ENCODE results near the gene RABL6.

RABL6 gene

DNA sequence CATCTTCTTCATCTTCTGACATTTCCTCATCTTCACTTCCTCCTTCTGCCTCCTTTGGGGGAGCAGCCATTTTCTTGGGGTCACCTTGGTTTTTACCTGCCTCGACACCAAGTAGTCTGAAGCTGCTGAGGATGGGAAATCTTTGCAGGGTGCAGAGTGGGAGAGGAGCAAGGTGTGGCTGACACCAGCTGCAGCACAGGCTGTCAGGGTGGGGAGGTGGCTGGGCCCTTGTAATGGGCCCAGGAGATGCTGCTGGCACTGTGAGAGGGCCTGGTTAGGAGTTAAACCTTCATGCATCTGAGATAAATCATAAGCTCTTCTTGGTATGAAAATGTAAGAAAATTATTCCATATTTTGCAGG lies 7.7 kb downstream of the RABL6 start:
- FAIRE-seq (no peak), DNase-seq (ENCODE audit: insufficient read length, low spot score) (no peak)

DNA sequence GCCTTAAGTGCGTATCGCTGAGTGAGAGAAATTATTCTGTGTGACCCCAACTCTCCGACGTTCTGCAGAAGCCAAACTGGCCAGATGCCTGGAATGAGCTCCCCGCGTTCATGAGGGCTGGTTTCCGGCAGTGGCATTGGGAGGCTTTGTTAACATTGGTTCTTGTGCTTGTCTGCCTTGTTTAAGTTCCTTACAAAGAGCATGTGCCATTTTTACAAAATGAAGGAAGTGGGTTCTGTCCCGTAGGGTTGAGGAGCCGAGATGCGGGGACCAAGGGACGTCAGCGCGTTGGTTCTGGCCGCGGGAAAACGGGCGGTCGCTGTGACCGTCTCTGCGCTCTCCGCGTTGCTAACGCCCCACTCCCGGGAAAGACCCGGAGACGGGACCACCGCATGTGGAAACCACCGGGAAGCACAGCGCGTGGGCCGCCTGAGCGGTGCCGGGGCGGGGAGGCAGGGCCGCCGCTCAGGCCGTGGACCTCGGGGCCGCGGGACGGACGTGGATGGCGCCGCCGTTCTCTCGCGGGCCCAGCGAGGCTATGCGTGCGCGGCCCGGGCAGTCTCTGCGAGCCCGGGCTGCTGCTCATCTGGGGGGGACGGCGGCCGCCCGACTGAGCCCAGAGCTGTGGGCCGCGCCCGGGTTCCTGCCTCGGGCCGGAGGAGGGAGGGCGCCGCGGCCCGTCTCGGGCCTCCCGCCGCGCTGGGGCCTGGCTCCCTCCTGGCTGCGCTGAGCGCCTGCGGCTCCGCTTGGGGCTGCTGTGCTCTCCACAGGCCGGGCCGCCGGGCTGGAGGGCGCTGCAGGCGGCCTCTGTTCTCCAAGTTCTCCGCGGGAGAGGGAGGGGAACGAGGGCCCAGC lies 13.4 kb downstream of the RABL6 start:
- FAIRE-seq (no peak), DNase-seq (ENCODE audit: insufficient read length, low spot score) (no peak)

GRCh38 chr9:136821826-136822544 lies 14.2 kb downstream of the RABL6 start:
- no peak for FAIRE-seq
- no peak for DNase-seq (ENCODE audit: insufficient read length, low spot score)

DNA sequence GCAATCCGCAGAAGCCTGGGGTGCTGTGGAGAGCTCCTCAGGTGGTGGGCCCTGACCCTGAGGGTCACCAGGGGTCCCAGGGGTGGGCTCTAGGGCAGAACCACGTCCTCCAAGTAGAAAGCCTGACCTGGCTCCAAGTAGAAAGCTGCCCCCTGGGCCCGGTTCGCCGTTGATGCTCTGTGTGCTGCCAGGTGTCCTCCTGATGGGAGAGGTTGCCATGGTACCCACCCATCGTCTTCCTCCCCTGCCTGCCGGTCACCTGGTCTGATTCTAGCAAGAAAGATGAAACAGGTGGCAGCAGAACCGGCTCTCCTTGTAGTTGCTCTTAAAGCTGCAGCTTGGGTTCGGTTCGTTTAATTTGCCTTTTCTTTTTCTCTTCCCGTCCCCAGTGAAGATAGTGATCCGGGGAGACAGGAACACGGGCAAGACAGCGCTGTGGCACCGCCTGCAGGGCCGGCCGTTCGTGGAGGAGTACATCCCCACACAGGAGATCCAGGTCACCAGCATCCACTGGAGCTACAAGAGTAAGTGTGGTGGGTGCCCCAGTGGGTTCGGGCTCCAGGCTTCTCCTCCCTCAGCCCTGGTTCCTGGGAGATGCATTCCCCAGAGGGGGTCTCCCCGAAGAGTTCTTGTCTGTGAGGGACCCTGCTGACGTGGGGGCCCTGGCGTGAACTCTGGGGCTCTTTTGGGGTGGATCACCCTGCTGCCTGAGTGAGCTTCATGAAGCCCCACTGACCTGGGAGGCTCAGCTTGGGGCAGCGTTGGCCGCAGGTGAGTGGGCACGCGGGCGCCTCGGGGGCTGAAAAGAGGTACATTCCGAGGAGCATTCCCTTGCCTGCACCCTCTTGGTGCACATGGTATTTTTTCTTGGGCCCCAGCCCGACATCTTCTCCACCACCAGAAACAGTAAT lies 15.6 kb downstream of the RABL6 start:
- DNase-seq (ENCODE audit: insufficient read length, low spot score) (no peak), FAIRE-seq (no peak)

GRCh38 chr9:136824496-136825225 lies 16.9 kb downstream of the RABL6 start:
- FAIRE-seq: no peak
- DNase-seq (ENCODE audit: insufficient read length, low spot score): no peak

DNA sequence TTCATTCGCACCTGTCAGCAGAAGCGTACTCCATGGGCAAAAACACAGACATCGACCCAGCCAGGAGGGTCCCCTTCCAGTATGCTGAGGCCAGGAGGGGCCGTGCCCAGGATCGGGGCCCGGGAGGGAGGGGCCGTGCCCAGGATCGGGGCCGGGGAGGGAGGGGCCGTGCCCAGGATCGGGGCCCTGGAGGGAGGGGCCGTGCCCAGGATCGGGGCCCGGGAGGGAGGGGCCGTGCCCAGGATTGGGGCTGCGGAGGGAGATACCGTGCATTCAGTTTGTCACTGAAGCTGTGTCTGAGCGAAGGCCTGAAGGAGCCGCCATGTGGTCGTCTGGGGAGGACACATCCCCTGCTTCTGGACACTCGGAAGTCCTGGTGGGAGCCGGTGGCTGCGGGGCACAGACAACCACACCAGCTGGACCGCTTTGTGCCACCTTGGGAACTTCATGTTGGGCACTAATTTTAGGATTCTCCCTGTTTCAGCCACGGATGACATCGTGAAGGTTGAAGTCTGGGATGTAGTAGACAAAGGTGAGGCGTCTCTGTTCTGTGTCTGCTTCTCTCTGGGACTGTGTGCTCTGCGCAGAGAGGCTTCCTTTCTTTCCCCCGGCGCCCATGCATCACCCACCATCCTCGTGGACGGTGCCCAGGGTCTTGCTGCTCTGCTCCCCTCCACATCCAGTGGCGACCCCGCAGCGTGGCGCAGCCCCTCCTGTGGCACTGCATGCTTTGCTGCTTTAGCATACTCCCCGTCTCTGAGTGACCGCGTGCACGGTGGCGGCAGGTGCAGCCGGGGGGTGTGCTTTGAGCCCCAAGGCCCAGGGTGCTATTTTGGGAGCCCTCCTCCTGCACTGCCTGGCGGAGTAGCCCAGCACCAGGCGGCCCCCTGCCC lies 17.8 kb downstream of the RABL6 start:
- FAIRE-seq (no peak), DNase-seq (ENCODE audit: insufficient read length, low spot score) (no peak)

DNA sequence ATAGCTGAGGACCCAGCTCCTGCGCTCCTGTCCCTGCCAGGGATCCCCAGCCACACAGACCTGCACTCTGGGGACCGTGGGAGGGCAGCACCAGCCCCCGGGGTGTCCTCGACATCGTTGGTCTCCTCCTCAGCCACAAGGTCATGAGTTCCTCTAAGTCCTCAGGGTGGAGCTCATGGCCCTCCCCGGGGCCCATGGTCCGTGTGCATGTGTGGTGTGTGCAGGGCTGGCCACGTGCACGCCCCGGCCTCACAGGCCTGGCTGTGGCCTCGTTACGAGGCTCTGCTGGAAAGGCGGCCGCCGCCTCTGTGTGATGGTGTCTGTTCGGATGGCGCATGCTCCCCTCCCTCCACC lies 18.4 kb downstream of the RABL6 start:
- no peak for FAIRE-seq

GRCh38 chr9:136826703-136827582 lies 19.2 kb downstream of the RABL6 start:
- FAIRE-seq (no peak), DNase-seq (ENCODE audit: insufficient read length, low spot score) (no peak)

More for the DNA sequence above, 18.4 kb downstream of the RABL6 start:
- no peak for DNase-seq (ENCODE audit: insufficient read length, low spot score)

- DNase-seq (ENCODE audit: insufficient read length, low spot score) (no peak), FAIRE-seq (no peak)
Observed at GRCh38 chr9:136827794-136828473, 20.2 kb downstream of the RABL6 start.

- FAIRE-seq: no peak
- DNase-seq (ENCODE audit: insufficient read length, low spot score): no peak
Observed at GRCh38 chr9:136828474-136829140, 20.9 kb downstream of the RABL6 start.

DNA sequence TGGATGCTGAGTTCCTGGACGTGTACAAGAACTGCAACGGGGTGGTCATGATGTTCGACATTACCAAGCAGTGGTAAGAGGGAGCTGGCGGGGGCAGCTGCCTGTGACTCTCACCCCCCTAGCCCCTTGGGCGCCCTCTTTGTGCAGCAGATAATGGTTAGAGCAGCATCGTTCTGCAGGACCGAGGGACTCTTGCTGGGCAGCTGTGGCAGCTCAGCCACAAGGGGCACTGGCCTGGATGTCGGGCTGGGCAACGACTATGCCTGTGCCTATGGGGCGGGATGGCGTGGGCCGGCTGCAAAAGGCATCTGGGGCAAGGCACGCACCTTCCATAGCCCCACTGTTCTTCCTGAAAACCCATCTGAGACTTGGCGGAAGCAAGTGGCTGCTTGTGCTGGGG lies 21.7 kb downstream of the RABL6 start:
- FAIRE-seq (no peak), DNase-seq (ENCODE audit: insufficient read length, low spot score) (no peak)

DNA sequence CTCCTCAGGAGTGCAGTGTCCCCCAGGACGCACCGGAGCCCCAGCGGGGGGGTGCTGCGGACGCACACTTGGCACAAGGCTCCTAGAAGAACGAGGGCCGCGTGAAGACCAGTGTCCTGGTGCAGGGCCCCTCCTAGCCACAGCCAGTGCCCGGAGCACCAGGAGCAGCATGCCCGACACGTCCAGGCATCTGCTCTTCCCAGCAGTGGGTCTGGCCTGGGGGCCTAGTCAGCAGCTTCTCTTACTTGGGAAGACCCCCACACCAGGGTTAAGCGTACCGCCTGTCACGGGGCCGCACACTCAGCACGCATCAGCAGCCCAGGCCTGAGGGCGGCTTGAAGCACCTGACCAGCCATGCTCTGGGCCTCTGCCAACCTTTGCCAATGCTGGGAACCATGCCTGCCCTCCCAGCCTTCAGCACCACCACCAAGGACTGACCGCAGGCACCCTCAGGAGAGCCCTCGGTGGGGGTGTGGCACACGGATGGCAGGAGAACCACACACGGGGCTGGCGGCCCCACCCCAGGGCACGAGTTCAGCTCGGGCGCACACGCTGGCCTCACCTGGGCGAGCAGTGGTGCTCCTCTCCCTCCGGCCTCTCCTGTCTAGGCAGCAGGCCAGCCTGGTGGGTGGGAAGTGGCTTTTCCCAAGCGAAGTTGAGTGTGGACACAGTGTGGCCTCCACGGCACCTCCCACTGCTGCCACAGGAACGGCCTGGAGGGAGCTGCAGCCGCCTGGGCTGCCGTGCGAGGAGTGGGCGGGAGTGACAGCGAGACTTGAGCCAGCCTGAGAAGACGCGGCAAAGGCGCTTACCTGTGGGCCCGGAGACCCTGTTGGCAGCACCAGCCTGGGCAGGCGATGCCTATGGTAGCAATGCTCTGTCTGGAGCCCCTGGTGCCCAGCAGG lies 22.5 kb downstream of the RABL6 start:
- DNase-seq (ENCODE audit: insufficient read length, low spot score) (no peak), FAIRE-seq (no peak)

DNA sequence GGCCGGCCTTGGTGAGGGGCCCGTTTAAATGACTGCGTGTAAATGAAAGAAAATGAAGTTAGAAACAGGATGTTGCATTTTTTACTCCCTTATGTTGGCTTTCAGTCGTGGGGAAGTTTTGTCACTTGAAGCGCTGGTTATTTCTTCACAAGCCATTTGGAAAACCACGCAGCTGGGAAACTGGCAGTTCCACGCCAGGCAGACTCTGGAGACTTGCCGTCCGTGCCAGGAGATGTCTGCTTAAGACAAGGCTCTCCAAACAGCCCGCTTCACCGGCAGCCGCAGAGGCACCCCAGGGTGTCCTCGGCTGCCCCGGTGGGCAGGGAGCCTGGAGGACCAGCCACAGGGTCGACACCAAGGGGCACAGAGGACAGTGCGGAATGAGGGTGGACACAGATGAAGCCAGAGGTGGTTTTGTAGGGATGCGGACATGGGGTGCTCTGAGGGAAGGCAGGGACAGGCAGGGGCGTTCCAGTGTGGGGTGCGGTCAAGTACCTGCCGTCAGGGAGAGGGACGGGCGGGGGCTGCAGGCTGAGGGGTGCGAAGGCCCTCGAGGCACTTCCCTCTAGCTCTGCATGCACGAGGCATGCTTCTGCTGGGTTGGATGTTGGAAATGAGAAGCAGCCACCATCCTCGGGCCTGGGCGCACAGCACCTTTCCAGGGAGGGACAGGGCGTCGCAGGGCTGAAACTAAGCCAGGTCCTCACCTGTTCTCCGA lies 23.4 kb downstream of the RABL6 start:
- DNase-seq (ENCODE audit: insufficient read length, low spot score): no peak
- no peak for FAIRE-seq

GRCh38 chr9:136831720-136832104 lies 24.0 kb downstream of the RABL6 start:
- no peak for FAIRE-seq
- DNase-seq (ENCODE audit: insufficient read length, low spot score): no peak

DNA sequence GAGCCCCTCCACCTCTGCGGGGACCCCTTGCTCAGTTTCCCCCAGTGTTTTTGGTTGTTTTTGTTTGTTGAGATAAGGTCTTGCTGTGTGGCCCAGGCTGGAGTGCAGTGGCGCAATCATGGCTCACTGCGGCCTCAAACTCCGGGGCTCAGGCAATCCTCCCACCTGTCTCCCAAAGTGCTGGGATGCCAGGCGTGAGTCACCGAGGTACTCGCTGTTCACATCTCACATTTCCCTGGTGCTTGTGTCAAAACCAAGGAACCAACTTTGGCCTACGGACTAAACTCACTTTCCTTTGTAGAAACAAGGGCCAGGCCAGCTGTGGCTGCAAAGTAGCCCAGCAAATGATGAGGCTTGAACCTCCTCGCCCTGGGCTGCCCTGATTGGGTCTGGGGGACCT lies 24.8 kb downstream of the RABL6 start:
- FAIRE-seq (no peak), DNase-seq (ENCODE audit: insufficient read length, low spot score) (no peak)
